CD4-positive, CD25-positive, alpha-beta regulatory T cell (primary cell): ENCODE data around the gene BANP. TPM values are rescaled to one million over a fixed set of nuclear protein-coding genes. Genes with fewer than 3 reads are reported as not detected.
A peak's percentile ranks its signal among the peaks of the same experiment; 100 is the strongest.

ENCODE experiments used
- ATAC-seq, 2 donors: fragments of 150-1000 bp; cut with Tn5 transposase; one replicate each; pipeline ENCODE4 v1.10.0; 2021; ENCODE audit warnings: low read depth in 2 of 2, moderate number of reproducible peaks in 2 of 2, moderate library complexity in 1 of 2
- DNase-seq, 3 donors: peaks; one replicate each; pipeline versions ENCODE4 v3.0.0 to v3.0.0-alpha.2; 2012 to 2022; ENCODE audit warnings: mixed read lengths in 1 of 3
- H3K27ac ChIP-seq: one replicate; pipeline ENCODE4 v1.7.0; 2013; ENCODE audit warnings: mild to moderate bottlenecking, low read length; ENCODE audit not compliant: insufficient read depth, poor library complexity, severe bottlenecking
- H3K27me3 ChIP-seq: one replicate; pipeline ENCODE4 v1.7.0; 2013; ENCODE audit warnings: low read length; ENCODE audit not compliant: control insufficient read depth, insufficient read depth
- H3K36me3 ChIP-seq: one replicate; pipeline ENCODE4 v1.7.0; 2013; ENCODE audit warnings: mild to moderate bottlenecking, low read length, moderate library complexity; ENCODE audit not compliant: control insufficient read depth, insufficient read depth
- H3K4me1 ChIP-seq: 2 replicates; pipeline ENCODE4 v1.7.0; 2013; ENCODE audit warnings: mild to moderate bottlenecking, low read length; ENCODE audit not compliant: insufficient read depth, control insufficient read depth, poor library complexity, severe bottlenecking
- H3K4me3 ChIP-seq: one replicate; pipeline ENCODE4 v1.7.0; 2013; ENCODE audit warnings: low read depth, mild to moderate bottlenecking, low read length, moderate library complexity
- H3K9me3 ChIP-seq, 2 experiments: 1 replicate in 1 of 2; 2 replicates in 1 of 2; pipeline ENCODE4 v1.7.0; 2013; ENCODE audit warnings: low read length in 2 of 2, mild to moderate bottlenecking in 1 of 2, moderate library complexity in 1 of 2; ENCODE audit not compliant: control insufficient read depth in 2 of 2
- H3K27ac Mint-ChIP-seq, 3 donors: one replicate each; pipeline ENCODE4 v1.8.0; 2020 to 2022; ENCODE audit warnings: mild to moderate bottlenecking in 3 of 3, mixed read lengths in 3 of 3, moderate library complexity in 2 of 3
- H3K27me3 Mint-ChIP-seq: one replicate; pipeline ENCODE4 v1.8.0; 2022; ENCODE audit warnings: mild to moderate bottlenecking, mixed read lengths
- H3K36me3 Mint-ChIP-seq: one replicate; pipeline ENCODE4 v1.8.0; 2020; ENCODE audit warnings: mixed read lengths
- H3K4me1 Mint-ChIP-seq, 4 donors: one replicate each; pipeline ENCODE4 v1.8.0; 2020 to 2022; ENCODE audit warnings: mixed read lengths in 4 of 4, mild to moderate bottlenecking in 1 of 4
- H3K4me3 Mint-ChIP-seq, 4 donors: one replicate each; pipeline ENCODE4 v1.8.0; 2020 to 2022; ENCODE audit warnings: mild to moderate bottlenecking in 4 of 4, mixed read lengths in 4 of 4, moderate library complexity in 3 of 4
- H3K9me3 Mint-ChIP-seq, 7 donors: one replicate each; pipeline ENCODE4 v1.8.0; 2020 to 2022; ENCODE audit warnings: mixed read lengths in 7 of 7, mild to moderate bottlenecking in 3 of 7, moderate library complexity in 2 of 7
- polyA plus RNA-seq, 4 donors: library from polyadenylated mRNA; unstranded; fragments of 300-500 nt; fragmentation: Illumina TruSeq; gene quantifications; one replicate each; pipeline ENCODE4 v1.2.3, GENCODE V29; 2021
- total RNA-seq: library from RNA; stranded (reverse); gene quantifications from one replicate; pipeline ENCODE4 v1.2.3, GENCODE V29; 2022

BANP gene
- total and polyA plus RNA-seq, 5 donors from 2014 or later: 20.4 to 114 (median 26.6) TPM

GRCh38 chr16:87948735-87949070, 2.5 kb upstream of the BANP start:
- peaks cover 7% of the 10 kb centered on the region for H3K27me3 Mint-ChIP-seq
- no peak for DNase-seq
- no peak overlapping the region for H3K27ac Mint-ChIP-seq
- no peaks in the 10 kb centered on the region for H3K36me3 Mint-ChIP-seq
- Histone ChIP-seq H3K9me3 (no peaks in the 10 kb centered on the region), H3K4me1 (peaks cover 25% of the 10 kb centered on the region), H3K4me3 (no peak overlapping the region), H3K27ac (no peak overlapping the region), H3K36me3 (peaks cover 1% of the 10 kb centered on the region), H3K27me3 (no peaks in the 10 kb centered on the region)
- peak overlapping the region in 3 of 4 donors; percentile 8 to 36 (median 26) for H3K4me3 Mint-ChIP-seq
- peaks cover 4 to 27% (median 14%) of the 10 kb centered on the region in 4 donors for H3K4me1 Mint-ChIP-seq
- H3K9me3 Mint-ChIP-seq: no peaks in the 10 kb centered on the region
- ATAC-seq: no peak

GRCh38 chr16:87949071-87949744, 2.0 kb upstream of the BANP start:
- Histone ChIP-seq H3K27ac (no peak overlapping the region), H3K4me3 (no peak overlapping the region), H3K27me3 (no peaks in the 10 kb centered on the region), H3K4me1 (peaks cover 30% of the 10 kb centered on the region), H3K36me3 (peaks cover 6% of the 10 kb centered on the region), H3K9me3 (no peaks in the 10 kb centered on the region)
- Mint-ChIP-seq H3K4me1 (peaks cover 4 to 32% (median 19%) of the 10 kb centered on the region in 4 donors), H3K27me3 (peaks cover 7% of the 10 kb centered on the region), H3K36me3 (peaks cover 4% of the 10 kb centered on the region), H3K4me3 (peak overlapping the region; percentile 21 to 87 (median 34)), H3K9me3 (no peaks in the 10 kb centered on the region), H3K27ac (peak overlapping the region in 1 of 3 donors; percentile 46)
- DNase-seq: no peak
- ATAC-seq: no peak

GRCh38 chr16:87951552-87952538, 611 bp downstream of the BANP start:
- H3K36me3 ChIP-seq: peaks cover 14% of the 10 kb centered on the region
- peaks cover 6% of the 10 kb centered on the region for H3K36me3 Mint-ChIP-seq
- H3K27ac Mint-ChIP-seq: peak overlapping the region; percentile 88 to 98 (median 97)
- peaks cover 7% of the 10 kb centered on the region for H3K27me3 Mint-ChIP-seq
- H3K27ac ChIP-seq: peak overlapping the region; percentile 93
- peak overlapping the region; percentile 94 to 100 (median 96) for H3K4me3 Mint-ChIP-seq
- H3K4me1 Mint-ChIP-seq: peaks cover 19 to 54% (median 37%) of the 10 kb centered on the region in 4 donors
- H3K4me1 ChIP-seq: peaks cover 56% of the 10 kb centered on the region
- no peaks in the 10 kb centered on the region for H3K9me3 Mint-ChIP-seq
- no peaks in the 10 kb centered on the region for H3K9me3 ChIP-seq
- no peaks in the 10 kb centered on the region for H3K27me3 ChIP-seq
- peak overlapping the region; percentile 91 for H3K4me3 ChIP-seq
- peak in 2 of 3 donors; percentile 16 to 38 for DNase-seq
- no peak for ATAC-seq

GRCh38 chr16:87952751-87953150, 1.5 kb downstream of the BANP start:
- DNase-seq (no peak), ATAC-seq (no peak)
- Mint-ChIP-seq H3K27ac (peak overlapping the region; percentile 60 to 97 (median 88)), H3K27me3 (peaks cover 2% of the 10 kb centered on the region), H3K9me3 (no peaks in the 10 kb centered on the region), H3K4me3 (peak overlapping the region; percentile 86 to 96 (median 91)), H3K4me1 (peaks cover 22 to 63% (median 42%) of the 10 kb centered on the region in 4 donors), H3K36me3 (peaks cover 9% of the 10 kb centered on the region)
- Histone ChIP-seq H3K27ac (peak overlapping the region; percentile 93), H3K27me3 (no peaks in the 10 kb centered on the region), H3K9me3 (no peaks in the 10 kb centered on the region), H3K4me1 (peaks cover 65% of the 10 kb centered on the region), H3K36me3 (peaks cover 14% of the 10 kb centered on the region), H3K4me3 (peak overlapping the region; percentile 91)

- Histone ChIP-seq H3K36me3 (peaks cover 14% of the 10 kb centered on the region), H3K27ac (peak overlapping the region; percentile 93), H3K4me3 (no peak overlapping the region), H3K9me3 (no peaks in the 10 kb centered on the region), H3K4me1 (peaks cover 73% of the 10 kb centered on the region), H3K27me3 (no peaks in the 10 kb centered on the region)
- H3K4me1 Mint-ChIP-seq: peaks cover 27 to 71% (median 48%) of the 10 kb centered on the region in 4 donors
- ATAC-seq: no peak
- H3K27ac Mint-ChIP-seq: peak overlapping the region; percentile 84 to 98 (median 97)
- H3K9me3 Mint-ChIP-seq: no peaks in the 10 kb centered on the region
- H3K36me3 Mint-ChIP-seq: peaks cover 13% of the 10 kb centered on the region
- H3K27me3 Mint-ChIP-seq: no peaks in the 10 kb centered on the region
- H3K4me3 Mint-ChIP-seq: peak overlapping the region; percentile 56 to 96 (median 90)
- DNase-seq: no peak
Observed at GRCh38 chr16:87953308-87954215, 2.3 kb downstream of the BANP start.

GRCh38 chr16:87954361-87954760, 3.1 kb downstream of the BANP start:
- Histone ChIP-seq H3K27ac (peak overlapping the region; percentile 93), H3K9me3 (no peaks in the 10 kb centered on the region), H3K36me3 (peaks cover 14% of the 10 kb centered on the region), H3K27me3 (no peaks in the 10 kb centered on the region), H3K4me3 (peak overlapping the region; percentile 10), H3K4me1 (peaks cover 81% of the 10 kb centered on the region)
- no peaks in the 10 kb centered on the region for H3K9me3 Mint-ChIP-seq
- ATAC-seq: no peak
- H3K4me1 Mint-ChIP-seq: peaks cover 27 to 79% (median 54%) of the 10 kb centered on the region in 4 donors
- peak overlapping the region; percentile 59 to 96 (median 90) for H3K4me3 Mint-ChIP-seq
- no peaks in the 10 kb centered on the region for H3K27me3 Mint-ChIP-seq
- peak overlapping the region; percentile 84 to 98 (median 97) for H3K27ac Mint-ChIP-seq
- peaks cover 13% of the 10 kb centered on the region for H3K36me3 Mint-ChIP-seq
- no peak for DNase-seq

- H3K4me3 Mint-ChIP-seq: peak overlapping the region; percentile 59 to 96 (median 80)
- no peaks in the 10 kb centered on the region for H3K27me3 Mint-ChIP-seq
- peaks cover 14% of the 10 kb centered on the region for H3K36me3 ChIP-seq
- peak overlapping the region; percentile 93 for H3K27ac ChIP-seq
- DNase-seq (no peak), ATAC-seq (no peak)
- H3K9me3 ChIP-seq: no peaks in the 10 kb centered on the region
- H3K4me1 Mint-ChIP-seq: peaks cover 27 to 84% (median 59%) of the 10 kb centered on the region in 4 donors
- peaks cover 13% of the 10 kb centered on the region for H3K36me3 Mint-ChIP-seq
- H3K27ac Mint-ChIP-seq: peak overlapping the region; percentile 97 to 98 (median 98)
- no peaks in the 10 kb centered on the region for H3K9me3 Mint-ChIP-seq
- no peak overlapping the region for H3K4me3 ChIP-seq
- H3K27me3 ChIP-seq: no peaks in the 10 kb centered on the region
- peaks cover 86% of the 10 kb centered on the region for H3K4me1 ChIP-seq
Observed at GRCh38 chr16:87954826-87955225, 3.6 kb downstream of the BANP start.
